Lung (tissue), 12 donors: ENCODE data around the gene FGGY. TPM values are rescaled to one million over a fixed set of nuclear protein-coding genes. Genes with fewer than 3 reads are reported as not detected.

ENCODE experiments used
- ATAC-seq: fragments of 200-7000 bp; cut with Tn5 transposase; one replicate; pipeline ENCODE4 v1.9.1; 2020; ENCODE audit warnings: moderate number of reproducible peaks; ENCODE audit not compliant: insufficient read depth, low FRiP score
- DNase-seq, 3 donors: peaks; one replicate each; pipeline ENCODE4 v3.0.0-alpha.2; 2013 to 2017
- H3K27ac ChIP-seq, 2 donors: one replicate each; pipeline ENCODE4 v1.5.1; 2013; ENCODE audit warnings: mild to moderate bottlenecking in 2 of 2, moderate library complexity in 2 of 2, control low read depth in 1 of 2, inconsistent platforms in 1 of 2, low read depth in 1 of 2, low read length in 1 of 2
- H3K27me3 ChIP-seq, 3 donors: one replicate each; pipeline ENCODE4 v1.5.1; 2013; ENCODE audit warnings: low read length in 2 of 3; ENCODE audit not compliant: control insufficient read depth in 3 of 3, insufficient read depth in 3 of 3
- H3K36me3 ChIP-seq, 4 donors: one replicate each; pipeline ENCODE4 v1.5.1; 2013; ENCODE audit warnings: low read length in 4 of 4, mild to moderate bottlenecking in 1 of 4, moderate library complexity in 1 of 4; ENCODE audit not compliant: control insufficient read depth in 4 of 4, insufficient read depth in 4 of 4
- H3K4me1 ChIP-seq, 5 donors: one replicate each; pipeline ENCODE4 v1.5.1; 2013; ENCODE audit warnings: low read length in 5 of 5, mild to moderate bottlenecking in 2 of 5, moderate library complexity in 1 of 5; ENCODE audit not compliant: control insufficient read depth in 5 of 5, insufficient read depth in 5 of 5
- H3K4me3 ChIP-seq: one replicate; pipeline ENCODE4 v1.5.1; 2013; ENCODE audit warnings: mild to moderate bottlenecking, control low read depth, moderate library complexity
- H3K9ac ChIP-seq, 2 donors: one replicate each; pipeline ENCODE4 v1.5.1; 2013; ENCODE audit warnings: low read length in 2 of 2, control low read depth in 1 of 2; ENCODE audit not compliant: insufficient read depth in 1 of 2
- H3K9me3 ChIP-seq, 4 donors: one replicate each; pipeline ENCODE4 v1.5.1; 2013; ENCODE audit warnings: low read length in 3 of 4, mild to moderate bottlenecking in 1 of 4, moderate library complexity in 1 of 4; ENCODE audit not compliant: control insufficient read depth in 4 of 4, insufficient read depth in 3 of 4
- CTCF ChIP-seq: IDR thresholded peaks from 2 replicates; pipeline ENCODE4 v1.5.1; 2012; ENCODE audit warnings: mild to moderate bottlenecking; ENCODE audit errors: control extremely low read depth, extremely low read depth
- whole genome bisulfite sequencing, 2 donors: extraction: QIAGEN DNeasy Blood & Tissue Kit; methylation state at CpG; one replicate each; pipeline ENCODE4 v1.1.7; 2013; 5-methylcytosine and 5-hydroxymethylcytosine counted together
- polyA plus RNA-seq, 2 donors: library from polyadenylated mRNA; stranded (reverse); fragments of 200-250 nt; gene quantifications; one replicate each; pipeline ENCODE4 v1.2.1, GENCODE V29; 2013
- total RNA-seq, 2 donors: library from RNA; depleted of rRNA in 1 of 2; stranded (reverse); fragments of >200 nt in 1 of 2; gene quantifications; one replicate each; pipeline ENCODE4 v1.2.1, GENCODE V29; 2014 to 2021
- donor health status: control.
- donor health status: control.
- donor health status: Bipolar disorder and iron deficiency.
- donor health status: healthy.
- donor health status: DM: yes; HTN: yes; CAD: no.

The FGGY gene
- total and polyA plus RNA-seq, 4 donors, result 16.1 to 42.3 (median 18.3) TPM

DNA sequence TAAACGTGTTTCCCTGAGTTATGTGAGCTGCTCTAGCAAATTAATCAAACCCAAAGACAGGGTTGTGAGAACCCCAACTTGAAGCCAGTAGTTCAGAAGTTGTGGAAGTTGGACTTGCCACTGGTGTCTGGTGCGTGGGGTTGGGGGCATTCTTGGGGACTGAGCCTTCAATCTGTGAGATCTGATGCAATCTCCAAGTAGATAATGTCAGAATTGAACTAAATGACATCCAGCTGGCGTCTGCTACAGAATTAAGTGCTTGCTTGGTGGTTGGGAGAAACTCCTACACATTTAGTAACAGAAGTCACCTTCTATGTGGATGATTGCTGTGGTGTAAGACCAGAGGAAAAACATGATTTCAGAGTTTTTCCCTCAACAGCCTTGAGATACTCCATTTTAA is 207.4 kb downstream of the FGGY start:
- 83 to 86% methylated on average over 3 of the region's 3 CpGs for WGBS, 2 donors
- Histone ChIP-seq H3K4me1 (peaks cover 0 to 5% (median 0%) of the 10 kb centered on the region in 5 donors), H3K27ac (no peak overlapping the region), H3K9me3 (no peaks in the 10 kb centered on the region), H3K9ac (no peak overlapping the region), H3K27me3 (no peaks in the 10 kb centered on the region), H3K36me3 (no peaks in the 10 kb centered on the region), H3K4me3 (no peak overlapping the region)
- no peak for TF ChIP-seq CTCF
- DNase-seq, result no peak
- ATAC-seq, result no peak

- Histone ChIP-seq H3K9me3 (no peaks in the 10 kb centered on the region), H3K4me1 (peaks cover 0 to 5% (median 0%) of the 10 kb centered on the region in 5 donors), H3K27me3 (no peaks in the 10 kb centered on the region), H3K4me3 (no peak overlapping the region), H3K9ac (no peak overlapping the region), H3K36me3 (no peaks in the 10 kb centered on the region), H3K27ac (no peak overlapping the region)
- WGBS, 2 donors, result 97 to 100% methylated on average over 2 of the region's 2 CpGs
- TF ChIP-seq CTCF, result no peak
- ATAC-seq (no peak), DNase-seq (no peak)
Observed at GRCh38 chr1:59505596-59506028, 208.7 kb downstream of the FGGY start.

DNA sequence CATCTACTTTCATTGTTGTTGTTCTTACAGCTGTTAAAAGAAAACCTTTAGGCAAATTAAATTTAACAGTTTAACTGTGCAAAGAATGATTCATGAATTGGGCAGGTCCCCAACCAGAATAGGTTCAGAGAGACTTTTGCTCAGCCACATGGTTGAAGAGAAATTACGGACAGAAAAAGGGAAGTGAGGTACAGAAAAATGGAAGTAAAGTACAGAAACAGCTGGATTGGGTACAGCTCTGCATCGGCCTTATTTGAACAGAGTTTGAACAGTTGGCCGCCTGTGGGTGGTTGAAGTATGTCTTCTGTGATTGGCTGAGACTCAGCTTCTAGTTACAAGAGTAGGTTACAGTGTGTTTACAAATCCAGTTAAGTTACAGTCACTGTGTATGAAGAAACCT is 210.1 kb downstream of the FGGY start:
- DNase-seq, result peak in 2 of 3 donors; percentile 31 to 41
- peak; percentile 61 for ATAC-seq
- Histone ChIP-seq H3K27me3 (no peaks in the 10 kb centered on the region), H3K4me3 (no peak overlapping the region), H3K27ac (no peak overlapping the region), H3K9me3 (no peaks in the 10 kb centered on the region), H3K36me3 (no peaks in the 10 kb centered on the region), H3K9ac (no peak overlapping the region), H3K4me1 (peaks cover 0 to 5% (median 0%) of the 10 kb centered on the region in 5 donors)
- no peak for TF ChIP-seq CTCF
- WGBS, 2 donors, result 21 to 42% methylated on average over 3 of the region's 3 CpGs

DNA sequence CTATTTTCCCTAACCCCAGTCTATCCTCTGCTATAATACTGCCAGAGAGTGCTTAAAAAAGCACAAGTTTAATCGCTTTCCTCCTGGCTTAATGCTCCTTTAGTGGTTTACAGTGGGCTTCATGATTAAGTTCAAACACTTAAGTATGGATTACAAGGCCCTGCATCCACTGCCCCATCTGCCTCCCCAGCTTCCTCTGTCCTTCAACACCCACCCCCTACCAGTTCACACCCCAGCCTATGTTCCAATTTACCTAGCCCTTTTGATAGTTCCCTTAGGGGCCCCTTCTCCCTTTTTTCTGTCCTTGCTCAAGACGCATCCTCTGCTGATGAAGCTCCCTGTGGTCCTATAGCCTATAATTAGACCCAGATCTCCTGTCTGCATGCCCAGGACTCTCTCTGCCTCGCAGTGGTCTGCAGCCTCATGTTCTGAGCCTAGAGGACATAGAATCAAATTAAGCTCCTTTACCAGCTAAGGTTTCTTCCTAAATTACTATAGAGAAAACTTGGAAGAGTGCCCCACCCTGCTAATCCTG is 212.5 kb downstream of the FGGY start:
- DNase-seq (no peak), ATAC-seq (no peak)
- peaks cover 0 to 4% (median 2%) of the 10 kb centered on the region in 5 donors for H3K4me1 ChIP-seq
- H3K27me3 ChIP-seq, result no peaks in the 10 kb centered on the region
- H3K27ac ChIP-seq, result no peak overlapping the region
- peaks cover 0 to 2% (median 0%) of the 10 kb centered on the region in 4 donors for H3K36me3 ChIP-seq
- no peak overlapping the region for H3K9ac ChIP-seq
- 96% methylated on average over 3 of the region's 3 CpGs for WGBS, 2 donors
- TF ChIP-seq CTCF, result no peak
- H3K4me3 ChIP-seq, result no peak overlapping the region
- H3K9me3 ChIP-seq, result no peaks in the 10 kb centered on the region
